GM21529 (cell line): Measurements from ENCODE around the gene FSTL5.
"Not testable (repeated sequence)": the region's sequence is repeated elsewhere in the genome, so short reads cannot be mapped to it uniquely, and the experiment has no call there.

ENCODE experiments used
- ATAC-seq: cut with Tn5 transposase; IDR thresholded peaks from one replicate; pipeline ENCODE4 v1.9.1; 2021; ENCODE audit not compliant: unreplicated experiment

Gene FSTL5

GRCh38 chr4:162163892-162164759 is at the start of gene FSTL5:
Gene FSTL5, minus strand, starts transcription at chr4:162164000. Its CDS starts 52,604 bp downstream, at chr4:162111396.
- ATAC-seq, result peak; percentile 83

DNA sequence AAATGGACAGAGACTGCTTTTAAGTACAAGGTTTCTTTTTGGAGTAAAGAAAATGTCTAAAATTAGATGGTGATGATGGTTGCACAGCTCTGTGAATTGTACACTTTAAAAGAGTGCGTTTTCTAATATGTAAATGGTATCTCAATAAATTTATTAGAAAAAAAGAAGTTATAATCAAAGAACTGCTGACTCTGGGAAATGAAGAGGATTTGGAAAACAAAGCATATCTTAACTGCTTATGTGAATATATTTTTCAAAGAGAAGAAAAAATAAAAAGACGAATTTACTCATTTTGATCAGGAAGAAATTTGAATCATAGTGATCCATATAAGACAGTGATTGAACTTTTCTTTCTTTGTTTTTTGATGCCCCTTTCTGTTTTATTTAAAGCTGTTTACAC is 45.9 kb upstream of the FSTL5 start:
- no peak for ATAC-seq

GRCh38 chr4:162203478-162203877 is 39.7 kb upstream of the FSTL5 start:
- not testable (repeated sequence) for ATAC-seq

- no peak for ATAC-seq
Observed at GRCh38 chr4:162201673-162202072, 37.9 kb upstream of the FSTL5 start.

GRCh38 chr4:162170509-162170908 is 6.7 kb upstream of the FSTL5 start:
- ATAC-seq, result no peak

DNA sequence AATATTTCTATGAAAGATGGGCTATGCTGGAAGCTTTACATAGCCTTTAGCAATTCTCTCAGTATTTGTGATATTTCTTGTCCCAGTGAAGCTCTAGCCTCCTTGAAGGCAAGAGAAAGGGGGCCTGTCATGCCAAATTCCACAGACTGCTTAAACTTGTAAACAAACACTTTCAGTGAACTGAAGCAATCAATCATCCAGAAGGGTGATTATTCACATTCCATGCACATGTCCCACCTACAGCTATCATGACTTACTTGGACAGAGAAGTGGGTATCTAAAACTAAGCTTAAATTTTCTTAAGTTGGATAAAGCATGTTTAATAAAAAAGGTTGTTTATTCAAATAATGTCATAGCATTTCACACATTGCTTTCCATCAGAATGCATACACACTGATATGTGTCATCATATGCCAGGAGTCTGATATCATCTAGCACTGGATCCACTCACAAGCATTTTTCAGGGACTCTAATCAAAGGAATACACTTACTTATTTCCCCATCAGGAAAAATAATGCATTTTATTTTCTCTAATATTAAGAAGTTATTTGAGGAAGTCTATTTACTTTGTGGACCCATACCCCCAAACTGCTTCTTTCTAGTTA is 1.2 kb upstream of the FSTL5 start:
- no peak for ATAC-seq

GRCh38 chr4:162162672-162163071 is 1.1 kb downstream of the FSTL5 start:
- ATAC-seq, result no peak

- ATAC-seq, result no peak
Observed at GRCh38 chr4:162157241-162157640, 6.6 kb downstream of the FSTL5 start.

DNA sequence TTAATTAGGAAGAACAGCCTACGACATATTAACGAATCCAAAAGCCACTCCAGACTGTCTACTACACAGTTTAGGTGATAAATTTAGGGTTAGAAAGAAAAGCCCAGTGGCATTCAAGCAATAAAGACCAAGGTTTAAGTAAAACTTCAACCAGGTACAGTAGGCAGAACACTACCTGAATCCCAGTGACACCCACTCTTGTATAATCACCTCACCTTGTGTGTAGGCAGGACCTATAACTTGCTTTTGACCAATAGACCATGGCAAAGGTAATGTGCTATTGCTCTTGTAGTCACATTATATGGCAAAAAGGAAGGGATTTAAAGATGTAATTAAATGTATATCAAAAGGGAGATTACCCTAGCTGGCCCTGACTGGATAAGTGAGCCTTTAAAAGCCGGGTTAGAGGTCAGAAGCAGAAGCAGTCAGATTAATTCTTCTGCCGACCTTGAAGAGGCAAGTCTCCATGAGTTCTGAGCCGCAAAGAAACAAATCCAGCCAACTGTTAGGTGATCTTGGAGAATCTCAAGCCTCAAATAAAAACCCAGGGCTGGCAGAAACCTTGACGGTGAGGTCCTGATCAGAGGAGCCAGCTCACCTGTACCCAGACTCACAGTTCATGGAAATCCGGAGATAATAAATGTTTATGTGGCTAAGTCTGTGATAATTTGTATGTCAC is 8.8 kb downstream of the FSTL5 start:
- ATAC-seq, result no peak

GRCh38 chr4:162151850-162152249 is 11.9 kb downstream of the FSTL5 start:
- ATAC-seq, result no peak

- no peak for ATAC-seq
Observed at GRCh38 chr4:162151386-162151785, 12.4 kb downstream of the FSTL5 start.

- ATAC-seq, result no peak
Observed at GRCh38 chr4:162149644-162150043, 14.2 kb downstream of the FSTL5 start.

GRCh38 chr4:162140051-162140683 is 23.6 kb downstream of the FSTL5 start:
- ATAC-seq, result no peak

DNA sequence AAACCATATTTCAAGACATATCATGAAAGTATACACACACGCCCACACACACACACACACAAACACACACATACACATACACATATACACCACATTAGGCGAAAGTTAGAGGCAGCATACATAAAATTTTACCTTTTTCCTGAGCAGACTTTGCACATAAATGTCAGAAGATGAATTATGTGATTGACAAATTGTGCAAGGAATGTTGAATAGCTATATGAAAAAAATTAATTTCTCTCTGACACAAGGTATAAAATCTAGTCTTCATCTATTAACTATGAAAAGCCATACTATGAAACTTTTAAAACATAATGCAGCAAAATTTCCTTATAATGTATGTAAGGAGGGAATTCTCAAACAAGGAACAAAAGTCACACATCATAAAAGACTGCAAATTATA is 24.4 kb downstream of the FSTL5 start:
- ATAC-seq, result no peak

DNA sequence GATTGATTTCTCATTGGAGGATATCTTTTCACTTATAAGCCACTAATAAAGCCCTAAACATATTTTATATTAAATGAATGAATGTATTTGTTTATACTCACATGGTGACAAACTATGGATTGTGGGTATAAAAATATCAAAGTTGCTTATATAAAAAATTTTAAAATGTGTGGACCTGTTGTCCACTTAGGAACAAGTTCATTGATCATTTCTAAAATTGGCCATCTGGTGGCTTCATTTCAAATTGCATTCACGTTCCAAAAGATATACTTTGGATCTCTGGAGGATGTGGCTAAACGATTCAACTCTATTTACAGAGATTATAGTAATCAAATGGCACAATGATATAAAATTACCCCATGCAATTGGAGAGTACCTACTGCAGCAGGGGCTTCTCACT is 32.5 kb downstream of the FSTL5 start:
- ATAC-seq, result no peak

DNA sequence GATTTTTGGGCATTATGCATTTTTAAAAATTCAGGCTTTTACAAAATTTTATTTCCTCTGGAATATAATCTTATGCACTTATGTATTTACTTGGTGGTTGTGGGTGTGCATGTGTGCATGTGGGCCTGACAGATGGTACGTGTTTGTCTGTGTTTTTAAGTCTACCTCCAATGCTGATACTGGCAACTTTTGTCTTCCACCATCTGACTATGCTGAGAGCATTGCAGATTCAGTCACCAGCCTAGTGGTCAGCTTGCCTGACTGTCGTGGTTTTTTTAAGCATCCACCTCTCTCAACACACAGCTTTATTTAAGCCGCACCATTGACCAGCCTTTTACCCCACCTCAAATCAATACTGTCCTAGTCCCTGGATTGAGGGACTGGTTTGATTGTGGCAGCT is 37.1 kb downstream of the FSTL5 start:
- no peak for ATAC-seq

DNA sequence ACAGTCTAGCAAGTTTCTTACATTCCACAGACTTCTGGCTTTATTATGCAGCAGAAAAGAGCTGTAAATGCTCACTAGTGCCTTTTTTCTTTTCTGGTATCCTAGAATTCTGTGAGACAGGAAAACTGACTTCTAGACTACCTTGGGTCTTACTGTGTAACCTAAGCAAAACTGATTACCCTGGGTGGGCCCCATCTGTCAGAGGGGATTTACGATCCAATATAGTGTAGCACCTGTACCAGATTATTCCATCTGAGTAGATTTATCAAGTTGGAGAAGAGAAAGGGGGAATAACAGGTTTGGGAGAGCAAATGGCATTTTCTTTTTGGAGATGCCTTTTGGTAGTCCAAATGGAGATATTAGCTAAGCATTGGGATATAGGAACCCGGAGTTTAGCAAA is 46.7 kb downstream of the FSTL5 start:
- ATAC-seq, result no peak

DNA sequence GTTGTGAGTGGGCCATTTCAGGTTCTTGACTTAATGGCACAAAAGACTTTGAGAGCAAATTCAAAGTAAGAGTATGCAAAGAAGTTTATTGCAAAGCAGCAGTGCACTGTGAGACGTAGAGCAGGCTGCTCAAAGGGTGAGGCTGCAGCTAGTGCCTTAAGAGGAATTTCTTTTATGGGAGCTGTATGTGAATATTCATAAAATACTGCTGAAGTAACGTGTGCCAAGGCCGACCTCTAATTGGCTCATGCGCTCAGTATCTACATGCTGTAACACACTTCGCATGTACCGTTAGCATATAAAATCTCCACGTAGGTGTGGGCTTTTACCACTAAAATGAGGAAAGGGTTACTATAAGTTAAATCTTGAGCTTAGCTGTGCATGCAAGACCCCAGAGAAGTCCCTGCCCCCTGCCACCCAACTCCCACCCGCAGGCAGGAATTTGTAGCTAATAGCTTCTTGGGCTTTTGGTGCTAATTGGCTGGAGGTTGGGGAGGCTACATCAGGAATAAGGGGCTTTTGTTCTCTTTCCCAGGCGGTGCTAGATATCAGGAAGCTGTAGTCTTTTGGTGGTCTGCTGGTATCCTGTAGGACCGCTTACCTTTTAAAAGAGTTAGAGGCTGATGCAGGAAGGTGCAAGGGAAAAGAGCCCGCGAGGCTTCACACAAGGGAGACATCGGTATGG is 47.6 kb downstream of the FSTL5 start:
- ATAC-seq, result no peak

DNA sequence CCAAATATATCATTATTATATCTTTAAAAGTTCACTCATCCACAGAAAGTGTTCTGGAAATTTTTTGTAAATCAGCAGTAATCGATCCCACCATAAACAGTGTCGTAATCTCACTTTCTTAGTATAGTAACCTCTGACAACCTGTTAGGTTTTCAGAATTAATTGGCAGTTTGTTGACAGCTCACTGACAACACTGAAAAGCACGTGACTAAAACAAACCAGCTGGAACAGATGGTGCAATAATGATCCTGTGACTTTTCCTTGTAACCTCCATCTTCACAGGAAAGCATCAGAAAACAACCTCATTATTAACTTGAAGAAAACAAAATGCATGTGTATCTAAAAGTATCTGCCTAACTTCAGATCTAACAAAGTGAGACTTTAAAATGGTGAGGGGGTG is 48.5 kb downstream of the FSTL5 start:
- no peak for ATAC-seq

DNA sequence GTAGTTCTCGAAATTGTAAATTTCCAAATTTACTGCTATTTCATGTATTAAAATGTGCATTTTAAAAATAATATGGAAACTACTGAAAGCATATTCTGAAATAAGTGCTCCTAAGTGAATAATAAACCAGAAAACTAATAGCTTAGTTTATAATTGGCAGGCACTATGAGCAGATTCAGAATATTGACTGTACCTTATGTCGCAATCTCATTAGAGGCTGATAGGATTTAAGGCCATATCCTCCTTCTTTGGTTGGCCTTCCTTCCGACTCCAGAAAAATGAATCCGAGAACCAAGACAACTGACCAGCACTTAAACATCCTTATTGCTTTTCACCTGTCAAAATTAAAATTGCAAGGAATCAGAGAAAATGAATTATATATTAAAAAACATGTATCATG is 52.7 kb downstream of the FSTL5 start:
- no peak for ATAC-seq
